Fibroblast of mammary gland (primary cell): ENCODE results near the gene VWC2L.

Source experiments
- DNase-seq: peaks from one replicate; pipeline ENCODE4 v3.0.0-alpha.2; 2010; ENCODE audit warnings: low read depth
- H3K4me3 ChIP-seq: 2 replicates; pipeline ENCODE4 v1.5.1; 2011; ENCODE audit warnings: low read depth, mild to moderate bottlenecking, low read length, moderate library complexity; ENCODE audit not compliant: control insufficient read depth
- CTCF ChIP-seq: conservative IDR thresholded peaks from 2 replicates; pipeline ENCODE4 v1.5.1; 2011; ENCODE audit warnings: low read depth, low read length, inconsistent platforms; ENCODE audit not compliant: control insufficient read depth, insufficient read depth

Gene VWC2L

GRCh38 chr2:214550786-214551185 lies 139.9 kb downstream of the VWC2L start:
- no peak for TF ChIP-seq CTCF
- DNase-seq: no peak
- H3K4me3 ChIP-seq: no peak overlapping the region

- no peak overlapping the region for H3K4me3 ChIP-seq
- no peak for TF ChIP-seq CTCF
- DNase-seq: no peak
These were observed 147.0 kb downstream of the VWC2L start for GRCh38 chr2:214557884-214558283.

DNA sequence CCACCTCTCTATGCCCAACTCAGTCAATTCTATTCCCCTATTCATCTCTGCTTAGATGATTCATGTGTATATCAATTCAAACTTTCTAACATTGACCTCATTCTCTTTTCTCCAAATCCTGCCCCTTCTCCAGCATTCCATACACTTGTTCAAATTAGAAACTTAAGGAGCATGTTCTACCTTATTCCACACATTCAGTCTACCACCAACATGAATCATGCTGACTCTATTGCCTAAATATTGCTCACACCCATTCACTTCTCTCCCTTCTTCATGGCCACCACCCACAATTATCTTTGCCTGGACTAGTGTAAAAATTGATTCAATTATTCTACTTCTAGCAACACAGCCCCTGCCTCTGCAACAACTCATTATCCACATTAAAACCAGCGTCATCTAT lies 147.5 kb downstream of the VWC2L start:
- no peak for TF ChIP-seq CTCF
- no peak overlapping the region for H3K4me3 ChIP-seq
- no peak for DNase-seq

GRCh38 chr2:214560176-214560575 lies 149.3 kb downstream of the VWC2L start:
- no peak for TF ChIP-seq CTCF

DNA sequence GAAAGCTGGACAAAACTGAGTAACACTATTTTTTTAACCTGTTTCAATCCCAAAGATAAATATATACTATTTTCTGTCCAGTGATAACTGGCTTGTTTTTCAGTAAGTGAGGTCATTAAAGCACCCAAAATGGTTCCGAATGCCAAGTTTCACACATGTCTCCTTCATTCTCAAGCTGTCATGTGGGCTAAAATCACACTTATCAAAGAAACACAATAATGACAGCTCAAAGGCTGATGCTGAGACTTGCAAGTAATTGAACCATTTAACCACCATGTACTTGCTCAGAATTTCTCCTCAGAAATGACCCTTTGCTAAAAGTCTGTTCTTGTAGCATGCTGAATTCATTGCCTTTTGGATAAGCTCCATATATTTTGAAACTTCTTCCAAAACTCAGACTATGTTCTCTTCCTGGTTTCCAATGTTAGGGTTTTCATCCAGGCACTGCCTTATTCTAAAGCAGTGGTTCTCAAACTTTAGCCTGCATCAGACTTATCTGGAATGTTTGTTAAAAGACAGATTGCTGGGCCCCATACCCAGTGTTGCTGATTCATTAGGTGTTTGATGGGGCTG lies 149.8 kb downstream of the VWC2L start:
- DNase-seq: no peak
- TF ChIP-seq CTCF: no peak
- H3K4me3 ChIP-seq: no peak overlapping the region

More at GRCh38 chr2:214560176-214560575, 149.3 kb downstream of the VWC2L start:
- H3K4me3 ChIP-seq: no peak overlapping the region
- DNase-seq: no peak

GRCh38 chr2:214565246-214565645 lies 154.4 kb downstream of the VWC2L start:
- no peak for DNase-seq
- no peak overlapping the region for H3K4me3 ChIP-seq
- TF ChIP-seq CTCF: no peak

DNA sequence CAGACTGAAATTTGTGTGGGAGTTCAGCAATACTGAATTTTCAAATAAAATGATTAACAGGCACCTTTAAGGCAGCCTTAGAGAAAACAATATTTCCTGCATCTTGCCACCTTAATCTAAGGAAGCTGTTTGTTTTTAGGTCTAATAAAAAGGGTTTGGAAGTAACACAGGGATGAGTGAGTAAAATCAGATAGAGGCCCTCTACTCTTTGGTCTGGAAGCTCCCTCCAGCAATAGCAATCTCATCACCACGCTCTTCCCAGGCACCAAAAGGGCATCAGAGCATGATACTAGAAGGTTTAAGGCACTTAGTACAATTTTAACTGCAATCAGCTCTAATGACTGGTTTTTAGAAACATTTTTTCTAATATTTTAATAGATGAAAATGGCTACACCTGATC lies 155.6 kb downstream of the VWC2L start:
- no peak overlapping the region for H3K4me3 ChIP-seq
- DNase-seq: no peak
- TF ChIP-seq CTCF: no peak
